Neutrophil (primary cell): ENCODE measurements around the gene USP33.

ENCODE experiments used
- H3K27ac ChIP-seq: fragments of 200-600 bp; sonication (generic); 2 replicates; pipeline ENCODE4 v1.5.1; 2016; ENCODE audit warnings: mild to moderate bottlenecking, moderate library complexity
- H3K27me3 ChIP-seq: fragments of 200-600 bp; sonication (generic); 2 replicates; pipeline ENCODE4 v1.6.0; 2016; ENCODE audit warnings: mild to moderate bottlenecking
- H3K36me3 ChIP-seq: fragments of 200-600 bp; sonication (generic); 2 replicates; pipeline ENCODE4 v1.5.1; 2017
- H3K4me1 ChIP-seq, 2 experiments: fragments of 200-600 bp in 1 of 2; sonication (generic) in 1 of 2; 1 replicate in 1 of 2; 2 replicates in 1 of 2; pipeline versions ENCODE4 v1.5.1 to v1.6.1; 2013 to 2016; ENCODE audit warnings: low read depth in 1 of 2, low read length in 1 of 2, mild to moderate bottlenecking in 1 of 2, moderate library complexity in 1 of 2; ENCODE audit not compliant: control insufficient read depth in 1 of 2, insufficient read depth in 1 of 2
- H3K4me3 ChIP-seq, 2 experiments: fragments of 200-600 bp in 1 of 2; sonication (generic) in 1 of 2; 1 replicate in 1 of 2; 2 replicates in 1 of 2; pipeline ENCODE4 v1.5.1; 2013 to 2016; ENCODE audit warnings: low read depth in 1 of 2, low read length in 1 of 2, mild to moderate bottlenecking in 1 of 2, moderate library complexity in 1 of 2
- H3K9me3 ChIP-seq: fragments of 200-600 bp; sonication (generic); 2 replicates; pipeline ENCODE4 v1.5.1; 2016
- CTCF ChIP-seq: fragments of 200-600 bp; sonication (generic); IDR thresholded peaks from 2 replicates; pipeline ENCODE4 v1.5.1; 2016; ENCODE audit warnings: antibody characterized with exemption

The USP33 gene

DNA sequence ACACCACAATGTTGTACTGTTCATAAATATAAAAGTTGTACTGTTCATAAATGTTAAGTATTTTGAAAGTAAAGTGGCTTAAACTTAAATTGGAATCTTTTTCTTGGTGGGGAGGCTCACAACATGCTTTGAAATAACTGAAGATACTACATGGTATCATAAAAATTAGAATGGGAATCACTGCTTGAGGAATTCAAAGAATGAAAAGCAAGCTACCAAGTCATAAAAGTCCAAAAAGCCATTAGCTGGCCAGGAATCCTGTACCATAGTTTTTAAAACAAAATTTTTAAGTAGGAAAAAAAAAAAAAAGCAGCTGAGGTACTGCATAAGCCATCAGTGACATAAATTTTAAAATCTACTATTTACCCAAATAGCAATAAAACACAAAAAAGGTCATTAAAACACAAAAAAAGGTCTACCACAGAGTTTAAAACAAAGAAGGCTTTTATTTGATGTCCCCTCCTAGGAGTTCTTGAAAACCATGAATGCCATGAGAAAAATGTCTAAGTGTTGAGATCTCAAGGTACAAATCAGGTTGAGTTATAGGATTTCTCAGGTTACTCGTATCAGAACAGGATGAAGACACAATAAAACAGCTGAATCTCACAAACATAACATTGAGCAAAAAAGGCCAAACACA, 85.8 kb downstream of the USP33 start:
- H3K4me1 ChIP-seq, result no peaks in the 10 kb centered on the region
- no peak overlapping the region for H3K27ac ChIP-seq
- no peaks in the 10 kb centered on the region for H3K36me3 ChIP-seq
- no peak overlapping the region for H3K4me3 ChIP-seq
- no peaks in the 10 kb centered on the region for H3K9me3 ChIP-seq
- no peaks in the 10 kb centered on the region for H3K27me3 ChIP-seq
- no peak for TF ChIP-seq CTCF

- Histone ChIP-seq H3K9me3 (no peaks in the 10 kb centered on the region), H3K27ac (no peak overlapping the region), H3K36me3 (no peaks in the 10 kb centered on the region), H3K4me1 (no peaks in the 10 kb centered on the region), H3K4me3 (no peak overlapping the region), H3K27me3 (no peaks in the 10 kb centered on the region)
- no peak for TF ChIP-seq CTCF
These were observed 86.6 kb downstream of the USP33 start for GRCh38 chr1:77673030-77673429.

- H3K4me3 ChIP-seq, result no peak overlapping the region
- no peaks in the 10 kb centered on the region for H3K27me3 ChIP-seq
- no peaks in the 10 kb centered on the region for H3K9me3 ChIP-seq
- H3K27ac ChIP-seq, result no peak overlapping the region
- TF ChIP-seq CTCF, result no peak
- H3K36me3 ChIP-seq, result no peaks in the 10 kb centered on the region
- H3K4me1 ChIP-seq, result no peaks in the 10 kb centered on the region
These were observed 87.3 kb downstream of the USP33 start for GRCh38 chr1:77672374-77672773.

DNA sequence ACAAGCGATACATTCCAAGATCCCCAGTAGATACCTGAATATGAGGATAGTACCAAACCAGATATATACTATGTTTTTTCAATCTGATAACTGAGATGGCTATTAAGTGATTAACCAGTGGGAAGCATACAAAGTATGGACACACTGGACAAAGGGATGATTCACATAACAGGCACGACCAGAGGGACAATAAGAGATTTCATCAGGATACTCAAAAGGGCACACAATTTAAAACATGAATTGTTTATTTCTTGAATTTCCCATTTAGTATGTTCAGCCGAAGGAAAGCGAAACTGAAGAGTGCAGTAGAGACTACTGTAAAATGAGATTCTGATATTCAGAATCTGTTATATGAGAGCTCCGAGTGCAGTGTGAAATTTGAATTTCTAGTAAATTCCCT, 87.8 kb downstream of the USP33 start:
- Histone ChIP-seq H3K27ac (no peak overlapping the region), H3K27me3 (no peaks in the 10 kb centered on the region), H3K36me3 (no peaks in the 10 kb centered on the region), H3K4me1 (no peaks in the 10 kb centered on the region), H3K9me3 (no peaks in the 10 kb centered on the region), H3K4me3 (no peak overlapping the region)
- no peak for TF ChIP-seq CTCF

DNA sequence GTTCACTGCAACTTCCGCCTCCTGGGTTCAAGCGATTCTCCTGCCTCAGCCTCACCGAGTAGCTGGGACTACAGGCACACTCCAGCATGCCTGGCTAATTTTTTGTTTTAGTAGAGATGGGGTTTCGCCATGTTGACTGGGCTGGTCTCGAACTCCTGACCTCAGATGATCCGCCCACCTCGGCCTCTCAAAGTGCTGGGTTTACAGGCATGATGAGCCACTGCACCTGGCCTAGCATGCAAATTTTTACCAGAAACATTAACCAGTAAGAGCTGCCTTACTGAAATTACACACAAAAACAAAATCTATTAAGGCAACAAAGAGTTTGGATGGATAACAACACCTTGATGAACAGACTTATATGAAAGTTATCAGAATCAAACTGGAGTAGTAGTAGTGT, 89.3 kb downstream of the USP33 start:
- Histone ChIP-seq H3K27me3 (no peaks in the 10 kb centered on the region), H3K36me3 (no peaks in the 10 kb centered on the region), H3K9me3 (no peaks in the 10 kb centered on the region), H3K4me1 (no peaks in the 10 kb centered on the region), H3K27ac (no peak overlapping the region), H3K4me3 (no peak overlapping the region)
- TF ChIP-seq CTCF, result no peak
